Parietal lobe (tissue), 1 donor: Measurements from ENCODE around the gene ABCA12. TPM values are rescaled to one million over a fixed set of nuclear protein-coding genes. Genes with fewer than 3 reads are reported as not detected.

Experiments used
- total RNA-seq: library from RNA; depleted of rRNA; stranded (reverse); fragments of >200 nt; gene quantifications from one replicate; pipeline ENCODE4 v1.2.3, GENCODE V29; 2014

The ABCA12 gene
- 0.63 TPM for total RNA-seq

DNA sequence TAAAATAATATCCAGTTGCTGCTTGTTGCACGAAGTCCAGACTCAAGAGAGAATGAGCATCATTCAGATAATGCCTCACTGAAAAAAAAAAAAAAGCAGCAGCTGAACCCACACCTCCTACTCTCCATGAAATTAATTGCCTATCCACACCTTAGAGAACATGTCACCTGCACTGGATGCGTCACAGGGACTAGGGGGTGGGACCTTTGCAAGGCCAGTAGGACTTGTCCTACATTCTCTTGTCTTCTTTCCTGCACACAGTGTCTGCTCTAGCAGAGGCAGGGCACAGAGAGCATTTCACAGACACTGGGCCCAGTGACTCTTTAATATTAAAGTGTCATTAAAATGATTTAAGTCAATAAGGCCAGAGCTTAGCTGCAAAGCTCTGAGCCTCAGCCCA lies at the start of gene ABCA12:
ABCA12 (minus strand) TSS at position 148 of the 400 bp plus-strand sequence. CDS start 418 bp downstream, outside the sequence.

Other genes starting within 250 kb of the ABCA12 start
- gene ATIC, start 173.4 kb upstream of the ABCA12 start, total RNA-seq: 36.9 TPM